ENCODE measurements around the gene CDK11A.

The CDK11A gene

DNA sequence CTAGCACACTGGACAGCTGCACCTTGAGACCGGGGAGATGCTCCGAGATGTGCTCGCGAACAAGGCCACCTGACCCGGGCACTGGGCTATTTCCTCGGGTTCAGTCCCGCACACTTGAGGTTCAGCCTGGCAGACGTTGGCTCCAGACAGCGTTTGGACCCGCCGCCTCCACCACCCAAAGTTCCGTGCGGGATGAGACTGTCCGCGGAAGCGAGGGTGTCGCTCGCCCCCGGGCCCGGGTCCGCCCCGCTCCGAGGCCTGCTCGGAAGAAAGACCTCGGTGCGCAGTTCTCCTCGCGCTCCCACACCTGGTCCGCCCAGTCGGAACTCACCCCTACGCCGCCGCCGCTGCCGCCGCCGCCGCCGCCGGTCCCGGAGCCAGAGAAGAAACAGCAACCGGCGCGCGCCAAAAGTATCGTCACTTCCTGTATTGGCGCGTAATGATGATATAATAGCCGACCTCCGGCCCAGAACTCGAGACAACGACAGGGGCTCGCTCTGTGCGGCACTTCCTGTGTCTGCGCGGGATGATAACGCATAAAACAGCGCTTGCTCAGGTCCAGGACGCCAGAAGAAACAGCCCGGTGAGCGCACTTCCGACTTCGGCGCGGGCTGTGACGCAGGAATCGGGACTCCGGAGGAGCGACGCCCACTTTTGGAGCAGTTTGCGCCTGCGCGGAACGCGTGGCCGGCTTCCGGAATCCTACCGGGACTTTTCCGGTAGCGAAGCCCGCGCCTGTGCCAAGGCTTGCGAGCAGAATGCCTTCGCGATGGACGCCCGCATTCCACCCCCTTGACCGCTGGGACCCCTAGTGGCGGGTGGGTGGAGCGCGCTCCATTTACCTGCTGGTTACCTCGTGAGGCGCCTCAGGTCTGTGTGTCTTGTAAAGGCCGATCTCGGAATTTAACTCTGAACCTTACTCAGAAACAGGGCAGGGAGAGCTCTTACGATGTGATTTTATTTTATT lies 65.3 kb downstream of the CDK11A start, which contains the start of gene CDK11B:
TSS of gene CDK11B (minus strand) at position 422 of the 967 bp plus-strand sequence. CDS start 1,519 bp downstream, outside the sequence.
- TF ChIP-seq, protein P1, sequence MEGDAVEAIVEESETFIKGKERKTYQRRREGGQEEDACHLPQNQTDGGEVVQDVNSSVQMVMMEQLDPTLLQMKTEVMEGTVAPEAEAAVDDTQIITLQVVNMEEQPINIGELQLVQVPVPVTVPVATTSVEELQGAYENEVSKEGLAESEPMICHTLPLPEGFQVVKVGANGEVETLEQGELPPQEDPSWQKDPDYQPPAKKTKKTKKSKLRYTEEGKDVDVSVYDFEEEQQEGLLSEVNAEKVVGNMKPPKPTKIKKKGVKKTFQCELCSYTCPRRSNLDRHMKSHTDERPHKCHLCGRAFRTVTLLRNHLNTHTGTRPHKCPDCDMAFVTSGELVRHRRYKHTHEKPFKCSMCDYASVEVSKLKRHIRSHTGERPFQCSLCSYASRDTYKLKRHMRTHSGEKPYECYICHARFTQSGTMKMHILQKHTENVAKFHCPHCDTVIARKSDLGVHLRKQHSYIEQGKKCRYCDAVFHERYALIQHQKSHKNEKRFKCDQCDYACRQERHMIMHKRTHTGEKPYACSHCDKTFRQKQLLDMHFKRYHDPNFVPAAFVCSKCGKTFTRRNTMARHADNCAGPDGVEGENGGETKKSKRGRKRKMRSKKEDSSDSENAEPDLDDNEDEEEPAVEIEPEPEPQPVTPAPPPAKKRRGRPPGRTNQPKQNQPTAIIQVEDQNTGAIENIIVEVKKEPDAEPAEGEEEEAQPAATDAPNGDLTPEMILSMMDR (IDR thresholded peaks at IDR 0.05; ENCODE audit: control insufficient read depth, insufficient read depth, low read depth, low read length, missing control alignments) = peak; percentile 16

More for the DNA sequence above, 65.3 kb downstream of the CDK11A start, which contains the start of gene CDK11B:
- peak; percentile 75 for DNase-seq (ENCODE audit: low read depth)
- peak within 1 kb of the TSS; percentile 69 for H3K4me3 ChIP-seq (ENCODE audit: control insufficient read depth, low read depth, low read length)
